Progenitor cell of endocrine pancreas (in vitro differentiated cells): ENCODE measurements around the gene SV2B. TPM values are rescaled to one million over a fixed set of nuclear protein-coding genes. Genes with fewer than 3 reads are reported as not detected.

Source experiments
- DNase-seq: peaks from one replicate; pipeline ENCODE4 v3.0.0; 2021; ENCODE audit warnings: low spot score; ENCODE audit not compliant: unreplicated experiment
- H3K27ac Mint-ChIP-seq: 2 replicates; pipeline ENCODE4 v1.8.0; 2021; ENCODE audit warnings: mild to moderate bottlenecking, moderate library complexity, mixed read lengths
- H3K27me3 Mint-ChIP-seq: 2 replicates; pipeline ENCODE4 v1.8.0; 2021; ENCODE audit warnings: mixed read lengths
- H3K36me3 Mint-ChIP-seq: 2 replicates; pipeline ENCODE4 v1.8.0; 2022; ENCODE audit warnings: mixed read lengths; ENCODE audit not compliant: insufficient read depth
- H3K4me1 Mint-ChIP-seq: 2 replicates; pipeline ENCODE4 v1.8.0; 2021; ENCODE audit warnings: low read depth, mixed read lengths
- H3K4me3 Mint-ChIP-seq: 2 replicates; pipeline ENCODE4 v1.8.0; 2021; ENCODE audit warnings: low read depth, mild to moderate bottlenecking, moderate library complexity, mixed read lengths
- H3K9me3 Mint-ChIP-seq: 2 replicates; pipeline ENCODE4 v1.8.0; 2021; ENCODE audit warnings: low read depth, mixed read lengths
- CTCF ChIP-seq: fragments of 200-600 bp; sonication (generic); IDR thresholded peaks from one replicate; pipeline ENCODE4 v1.5.0; 2021; ENCODE audit warnings: antibody characterized with exemption, mild to moderate bottlenecking; ENCODE audit not compliant: unreplicated experiment
- total RNA-seq: library from RNA; stranded (reverse); gene quantifications from 2 replicates; pipeline ENCODE4 v1.2.1, GENCODE V29; 2021

The SV2B gene
- total RNA-seq, 1 donor from 2014 or later, result 19.9 TPM

GRCh38 chr15:91254766-91255165 lies 154.7 kb downstream of the SV2B start:
- Mint-ChIP-seq H3K27me3 (peaks cover 9% of the 10 kb centered on the region), H3K27ac (no peak overlapping the region), H3K36me3 (no peaks in the 10 kb centered on the region), H3K4me1 (peaks cover 12% of the 10 kb centered on the region), H3K4me3 (no peak overlapping the region), H3K9me3 (no peaks in the 10 kb centered on the region)
- no peak for TF ChIP-seq CTCF
- no peak for DNase-seq

GRCh38 chr15:91255670-91256192 lies 155.7 kb downstream of the SV2B start:
- Mint-ChIP-seq H3K4me1 (peaks cover 12% of the 10 kb centered on the region), H3K4me3 (no peak overlapping the region), H3K9me3 (no peaks in the 10 kb centered on the region), H3K27me3 (peaks cover 13% of the 10 kb centered on the region), H3K36me3 (no peaks in the 10 kb centered on the region), H3K27ac (no peak overlapping the region)
- TF ChIP-seq CTCF, result no peak
- DNase-seq, result no peak

DNA sequence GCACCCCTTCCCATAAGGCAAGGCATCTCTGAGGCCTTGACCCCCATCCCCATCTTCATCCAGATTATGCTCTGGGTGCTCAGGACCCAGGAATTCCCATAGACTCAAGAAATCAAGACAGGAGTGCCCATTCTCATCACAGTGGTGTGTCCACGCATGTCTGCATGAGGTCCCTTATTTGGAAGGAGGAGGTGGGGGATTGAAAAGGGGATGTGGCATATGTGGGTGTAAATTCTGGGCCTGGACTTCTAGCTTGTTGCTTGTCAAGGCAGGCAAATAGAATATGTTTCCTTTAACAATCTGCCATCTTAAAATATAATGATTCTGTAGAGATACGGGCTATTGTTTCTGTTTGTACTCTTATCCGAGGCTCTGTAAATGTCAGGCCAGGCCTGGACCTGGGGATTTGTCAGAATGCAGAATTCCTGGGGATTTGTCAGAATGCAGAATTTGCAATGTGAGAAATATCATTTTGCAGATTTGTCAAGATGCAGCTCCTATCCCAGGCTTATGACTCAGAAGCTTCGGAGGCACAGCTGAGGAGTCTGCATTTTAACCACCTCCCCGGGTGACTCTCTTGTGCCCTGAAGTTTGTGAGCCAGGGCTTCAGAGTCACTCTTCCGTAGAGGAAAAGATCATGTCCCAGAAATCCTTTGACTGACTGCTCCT lies 157.8 kb downstream of the SV2B start:
- no peak for DNase-seq
- Mint-ChIP-seq H3K36me3 (no peaks in the 10 kb centered on the region), H3K9me3 (no peaks in the 10 kb centered on the region), H3K4me1 (peaks cover 12% of the 10 kb centered on the region), H3K27me3 (peaks cover 8% of the 10 kb centered on the region), H3K4me3 (no peak overlapping the region), H3K27ac (no peak overlapping the region)
- TF ChIP-seq CTCF, result no peak

- peaks cover 8% of the 10 kb centered on the region for H3K27me3 Mint-ChIP-seq
- TF ChIP-seq CTCF, result peak; percentile 30
- H3K27ac Mint-ChIP-seq, result no peak overlapping the region
- H3K4me3 Mint-ChIP-seq, result no peak overlapping the region
- H3K4me1 Mint-ChIP-seq, result peaks cover 12% of the 10 kb centered on the region
- no peak for DNase-seq
- no peaks in the 10 kb centered on the region for H3K9me3 Mint-ChIP-seq
- H3K36me3 Mint-ChIP-seq, result no peaks in the 10 kb centered on the region
Measured at GRCh38 chr15:91258415-91258759, 158.3 kb downstream of the SV2B start.

GRCh38 chr15:91259077-91259476 lies 159.0 kb downstream of the SV2B start:
- DNase-seq, result no peak
- H3K27ac Mint-ChIP-seq, result no peak overlapping the region
- H3K4me1 Mint-ChIP-seq, result peaks cover 12% of the 10 kb centered on the region
- H3K27me3 Mint-ChIP-seq, result peaks cover 5% of the 10 kb centered on the region
- TF ChIP-seq CTCF, result no peak
- no peaks in the 10 kb centered on the region for H3K36me3 Mint-ChIP-seq
- H3K9me3 Mint-ChIP-seq, result no peaks in the 10 kb centered on the region
- H3K4me3 Mint-ChIP-seq, result no peak overlapping the region
